ENCODE measurements around the gene HDDC3. TPM values are rescaled to one million over a fixed set of nuclear protein-coding genes. Genes with fewer than 3 reads are reported as not detected.
A peak's percentile ranks its signal among the peaks of the same experiment; 100 is the strongest.

Gene HDDC3
- total and polyA plus RNA-seq, 9 of the 15 experiments (the other 6 are each of a cell fraction or from before 2014, with no cell fraction given): 14.9 to 55.8 (median 36.9) TPM

DNA sequence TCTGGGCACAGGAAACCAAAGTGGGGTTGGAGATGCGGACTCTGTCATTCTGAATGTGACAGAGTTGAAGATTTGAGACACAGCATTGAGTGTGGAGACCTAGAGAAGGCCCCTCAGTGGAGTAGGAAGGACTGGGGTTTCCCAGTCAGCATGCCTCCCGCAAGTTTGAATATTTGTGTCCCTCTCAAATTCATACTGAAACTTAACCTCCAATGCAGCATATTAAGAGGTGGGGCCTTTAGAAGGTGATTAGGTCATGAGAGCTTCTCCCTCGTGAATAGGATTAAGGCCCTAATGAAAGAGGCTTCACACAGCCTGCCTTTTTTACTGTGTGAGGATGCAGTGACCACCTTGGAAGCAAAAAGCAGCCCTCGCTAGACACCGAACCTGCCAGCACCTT, 8.0 kb downstream of the HDDC3 start:
- peaks cover 15 to 21% of the 10 kb centered on the region in 2 experiments for H3K4me1 ChIP-seq (replicated peaks in 1 of 2; ENCODE audit: control insufficient read depth in 2 of 2, insufficient read depth in 2 of 2, low read length in 2 of 2)
- peak overlapping the region; percentile 15; the same call in 1 of the 3 replicates for H3K27ac ChIP-seq (ENCODE audit: extremely low read depth, low read depth, low read length)
- no peaks in the 10 kb centered on the region for H3K27me3 ChIP-seq (ENCODE audit: control insufficient read depth in 2 of 2, insufficient read depth in 2 of 2, low read length in 2 of 2)
- ChIA-PET POLR2A (interaction anchor here (2.8 to 3.7 kb wide), 2 partner anchors 10 to 14 kb away, joined by 12 to 17 read pairs; no protein-coding TSS in a partner anchor), CTCF (ENCODE audit: low intra/inter-chr PET ratio) (no interaction called here)
- peaks cover 13% of the 10 kb centered on the region for H3K79me2 ChIP-seq (ENCODE audit: control insufficient read depth, insufficient read depth, low read length)
- WGBS (ENCODE audit: insufficient coverage, low coverage, missing lambda C conversion rate): 89% methylated on average over 5 of the region's 5 CpGs
- H4K20me1 ChIP-seq (replicated peaks; ENCODE audit: control insufficient read depth, insufficient read depth, low read length): no peaks in the 10 kb centered on the region
- H2AFZ ChIP-seq (ENCODE audit: low read depth, low read length): no peak overlapping the region
- in situ Hi-C loops (cut with MboI) (no loop called here), intact Hi-C loops (cut with micrococcal nuclease) (no loop called here)
- no TSS peak for BruUV-seq (replicated peaks)
- no peak for FAIRE-seq
- DNase-seq (ENCODE audit: extremely low read depth in 1 of 4, low spot score in 3 of 4): no peak
- no peak for ATAC-seq
- peaks cover 39% of the 10 kb centered on the region for H3K36me3 ChIP-seq (ENCODE audit: control insufficient read depth, insufficient read depth, low read length)
- H3K9me1 ChIP-seq (ENCODE audit: control insufficient read depth, insufficient read depth, low read length): no peaks in the 10 kb centered on the region
- no peak overlapping the region for H3K4me3 ChIP-seq
- no peaks in the 10 kb centered on the region for H3K9me3 ChIP-seq (replicated peaks; ENCODE audit: control insufficient read depth, insufficient read depth, low read depth, low read length)
- H3K9ac ChIP-seq (ENCODE audit: insufficient read depth in 1 of 2, low read depth in 2 of 2, low read length in 2 of 2): no peak overlapping the region; a peak in 1 of 4 replicates
- TF ChIP-seq MAZ (CRISPR knock-in tag; conservative IDR thresholded peaks at IDR 0.05 in 1 of 2, IDR thresholded peaks at IDR 0.05 in 1 of 2): no peak
- no peak for TF ChIP-seq LEF1 (IDR thresholded peaks at IDR 0.05)
- no peak for TF ChIP-seq ZNF699 (CRISPR knock-in tag; IDR thresholded peaks at IDR 0.05; ENCODE audit: insufficient replicate concordance)
- TF ChIP-seq RBM34 (IDR thresholded peaks at IDR 0.05; ENCODE audit: borderline replicate concordance, insufficient read depth, low read length): no peak
- no peak for TF ChIP-seq PURB (CRISPR knock-in tag; IDR thresholded peaks at IDR 0.05; ENCODE audit: low read depth)
- TF ChIP-seq EP400 (IDR thresholded peaks at IDR 0.05): no peak
- TF ChIP-seq, protein P1, sequence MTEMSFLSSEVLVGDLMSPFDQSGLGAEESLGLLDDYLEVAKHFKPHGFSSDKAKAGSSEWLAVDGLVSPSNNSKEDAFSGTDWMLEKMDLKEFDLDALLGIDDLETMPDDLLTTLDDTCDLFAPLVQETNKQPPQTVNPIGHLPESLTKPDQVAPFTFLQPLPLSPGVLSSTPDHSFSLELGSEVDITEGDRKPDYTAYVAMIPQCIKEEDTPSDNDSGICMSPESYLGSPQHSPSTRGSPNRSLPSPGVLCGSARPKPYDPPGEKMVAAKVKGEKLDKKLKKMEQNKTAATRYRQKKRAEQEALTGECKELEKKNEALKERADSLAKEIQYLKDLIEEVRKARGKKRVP (CRISPR knock-in tag; IDR thresholded peaks at IDR 0.05): no peak
- TF ChIP-seq, protein P2, sequence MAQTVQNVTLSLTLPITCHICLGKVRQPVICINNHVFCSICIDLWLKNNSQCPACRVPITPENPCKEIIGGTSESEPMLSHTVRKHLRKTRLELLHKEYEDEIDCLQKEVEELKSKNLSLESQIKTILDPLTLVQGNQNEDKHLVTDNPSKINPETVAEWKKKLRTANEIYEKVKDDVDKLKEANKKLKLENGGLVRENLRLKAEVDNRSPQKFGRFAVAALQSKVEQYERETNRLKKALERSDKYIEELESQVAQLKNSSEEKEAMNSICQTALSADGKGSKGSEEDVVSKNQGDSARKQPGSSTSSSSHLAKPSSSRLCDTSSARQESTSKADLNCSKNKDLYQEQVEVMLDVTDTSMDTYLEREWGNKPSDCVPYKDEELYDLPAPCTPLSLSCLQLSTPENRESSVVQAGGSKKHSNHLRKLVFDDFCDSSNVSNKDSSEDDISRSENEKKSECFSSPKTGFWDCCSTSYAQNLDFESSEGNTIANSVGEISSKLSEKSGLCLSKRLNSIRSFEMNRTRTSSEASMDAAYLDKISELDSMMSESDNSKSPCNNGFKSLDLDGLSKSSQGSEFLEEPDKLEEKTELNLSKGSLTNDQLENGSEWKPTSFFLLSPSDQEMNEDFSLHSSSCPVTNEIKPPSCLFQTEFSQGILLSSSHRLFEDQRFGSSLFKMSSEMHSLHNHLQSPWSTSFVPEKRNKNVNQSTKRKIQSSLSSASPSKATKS (CRISPR knock-in tag; IDR thresholded peaks at IDR 0.05): no peak
- H3K4me2 ChIP-seq (ENCODE audit: insufficient read depth, low read length): no peak overlapping the region
